Prostate gland (tissue), 2 donors: Measurements from ENCODE around the gene CAB39.

Experiments used
- CTCF ChIP-seq, 4 experiments: fragments of 200-600 bp in 2 of 4; fragments of 450-650 bp in 2 of 4; sonication (generic) in 2 of 4; IDR thresholded peaks; 1 replicate in 3 of 4; 2 replicates in 1 of 4; pipeline ENCODE4 v1.5.1; 2016 to 2019; ENCODE audit warnings: antibody characterized with exemption in 4 of 4, mild to moderate bottlenecking in 2 of 4, moderate library complexity in 2 of 4
- POLR2A ChIP-seq: fragments of 450-650 bp; IDR thresholded peaks from one replicate; pipeline ENCODE4 v1.6.1; 2016; ENCODE audit warnings: antibody characterized with exemption, mild to moderate bottlenecking
- POLR2AphosphoS5 ChIP-seq: sonication (generic); formaldehyde crosslinking; IDR thresholded peaks from one replicate; pipeline ENCODE4 v1.6.1; 2017; ENCODE audit warnings: antibody characterized with exemption

GRCh38 chr2:230757476-230757875, 44.8 kb downstream of the CAB39 start:
- TF ChIP-seq CTCF (IDR thresholded peaks at IDR 0.05): no peak
- no peak for TF ChIP-seq POLR2A
- TF ChIP-seq POLR2AphosphoS5: no peak
